Progenitor cell of endocrine pancreas (in vitro differentiated cells): ENCODE results near the gene BCL2A1. TPM values are rescaled to one million over a fixed set of nuclear protein-coding genes. Genes with fewer than 3 reads are reported as not detected.

Source experiments
- DNase-seq: peaks from one replicate; pipeline ENCODE4 v3.0.0; 2021; ENCODE audit warnings: low spot score; ENCODE audit not compliant: unreplicated experiment
- H3K27ac Mint-ChIP-seq: 2 replicates; pipeline ENCODE4 v1.8.0; 2021; ENCODE audit warnings: mild to moderate bottlenecking, moderate library complexity, mixed read lengths
- H3K27me3 Mint-ChIP-seq: 2 replicates; pipeline ENCODE4 v1.8.0; 2021; ENCODE audit warnings: mixed read lengths
- H3K36me3 Mint-ChIP-seq: 2 replicates; pipeline ENCODE4 v1.8.0; 2022; ENCODE audit warnings: mixed read lengths; ENCODE audit not compliant: insufficient read depth
- H3K4me1 Mint-ChIP-seq: 2 replicates; pipeline ENCODE4 v1.8.0; 2021; ENCODE audit warnings: low read depth, mixed read lengths
- H3K4me3 Mint-ChIP-seq: 2 replicates; pipeline ENCODE4 v1.8.0; 2021; ENCODE audit warnings: low read depth, mild to moderate bottlenecking, moderate library complexity, mixed read lengths
- H3K9me3 Mint-ChIP-seq: 2 replicates; pipeline ENCODE4 v1.8.0; 2021; ENCODE audit warnings: low read depth, mixed read lengths
- total RNA-seq: library from RNA; stranded (reverse); gene quantifications from 2 replicates; pipeline ENCODE4 v1.2.1, GENCODE V29; 2021
- TF ChIP-seq, protein P1 (sequence below): fragments of 200-600 bp; sonication (generic); IDR thresholded peaks from one replicate; pipeline ENCODE4 v1.5.0; 2021; ENCODE audit warnings: antibody characterized with exemption, mild to moderate bottlenecking; ENCODE audit not compliant: unreplicated experiment

Gene BCL2A1
- total RNA-seq, 1 donor from 2014 or later: not detected

DNA sequence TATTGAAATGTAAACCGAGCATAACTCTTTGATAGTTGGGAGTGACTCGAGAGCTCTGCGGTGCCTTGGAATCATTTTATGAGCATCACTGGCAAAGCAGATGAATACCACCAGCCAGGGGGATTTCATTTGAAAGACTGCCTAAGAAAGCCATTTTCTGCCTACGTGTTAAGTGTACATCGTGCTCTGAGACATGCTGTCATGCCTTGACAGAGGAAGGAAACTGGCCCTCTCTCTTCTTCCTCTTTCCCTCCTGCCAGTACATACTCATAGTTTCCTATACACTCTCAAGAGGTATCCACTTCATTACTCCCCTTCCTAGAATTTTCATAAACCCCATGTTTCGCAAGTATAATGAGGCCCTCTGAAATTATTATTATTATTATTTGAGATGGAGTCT lies 8.8 kb downstream of the BCL2A1 start:
- TF ChIP-seq, protein P1, sequence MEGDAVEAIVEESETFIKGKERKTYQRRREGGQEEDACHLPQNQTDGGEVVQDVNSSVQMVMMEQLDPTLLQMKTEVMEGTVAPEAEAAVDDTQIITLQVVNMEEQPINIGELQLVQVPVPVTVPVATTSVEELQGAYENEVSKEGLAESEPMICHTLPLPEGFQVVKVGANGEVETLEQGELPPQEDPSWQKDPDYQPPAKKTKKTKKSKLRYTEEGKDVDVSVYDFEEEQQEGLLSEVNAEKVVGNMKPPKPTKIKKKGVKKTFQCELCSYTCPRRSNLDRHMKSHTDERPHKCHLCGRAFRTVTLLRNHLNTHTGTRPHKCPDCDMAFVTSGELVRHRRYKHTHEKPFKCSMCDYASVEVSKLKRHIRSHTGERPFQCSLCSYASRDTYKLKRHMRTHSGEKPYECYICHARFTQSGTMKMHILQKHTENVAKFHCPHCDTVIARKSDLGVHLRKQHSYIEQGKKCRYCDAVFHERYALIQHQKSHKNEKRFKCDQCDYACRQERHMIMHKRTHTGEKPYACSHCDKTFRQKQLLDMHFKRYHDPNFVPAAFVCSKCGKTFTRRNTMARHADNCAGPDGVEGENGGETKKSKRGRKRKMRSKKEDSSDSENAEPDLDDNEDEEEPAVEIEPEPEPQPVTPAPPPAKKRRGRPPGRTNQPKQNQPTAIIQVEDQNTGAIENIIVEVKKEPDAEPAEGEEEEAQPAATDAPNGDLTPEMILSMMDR: no peak
- Mint-ChIP-seq H3K4me1 (no peaks in the 10 kb centered on the region), H3K27ac (no peak overlapping the region), H3K27me3 (no peaks in the 10 kb centered on the region), H3K4me3 (no peak overlapping the region), H3K36me3 (no peaks in the 10 kb centered on the region), H3K9me3 (no peaks in the 10 kb centered on the region)
- DNase-seq: no peak

DNA sequence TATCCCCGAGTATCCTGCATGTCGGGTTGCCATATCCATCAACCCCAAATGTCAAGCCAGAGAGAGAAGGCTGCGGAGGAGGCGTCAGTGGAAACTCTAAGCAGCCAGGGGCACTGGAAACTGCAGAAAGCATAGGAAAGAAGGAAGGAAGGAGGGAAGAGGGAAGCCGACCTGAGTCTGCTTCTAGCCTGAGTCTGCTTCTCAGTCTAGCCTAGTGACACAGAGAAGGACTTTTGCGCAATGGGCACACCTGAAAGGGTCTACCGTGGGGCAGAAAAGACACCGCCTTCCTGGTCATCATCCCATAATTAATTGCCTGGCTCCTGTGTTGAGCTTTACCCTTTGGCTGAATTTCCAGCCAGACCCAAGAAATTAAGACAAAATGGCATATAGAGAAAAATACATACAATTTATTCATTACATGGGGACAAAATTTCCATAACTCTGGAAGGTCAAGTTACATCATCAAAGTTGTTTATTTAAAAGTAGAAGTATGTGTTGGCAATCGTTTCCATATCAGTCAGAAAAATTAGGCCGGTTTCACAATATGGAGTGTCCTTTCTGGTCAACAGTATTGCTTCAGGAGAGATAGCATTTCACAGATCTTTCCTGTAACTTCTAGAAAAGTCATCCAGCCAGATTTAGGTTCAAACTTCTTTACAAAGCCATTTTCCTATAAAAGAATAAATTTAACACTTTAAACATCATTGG lies 10.3 kb downstream of the BCL2A1 start:
- TF ChIP-seq, protein P1: no peak
- H3K9me3 Mint-ChIP-seq: no peaks in the 10 kb centered on the region
- DNase-seq: no peak
- no peak overlapping the region for H3K27ac Mint-ChIP-seq
- no peaks in the 10 kb centered on the region for H3K36me3 Mint-ChIP-seq
- H3K4me3 Mint-ChIP-seq: no peak overlapping the region
- H3K4me1 Mint-ChIP-seq: peaks cover 4% of the 10 kb centered on the region
- H3K27me3 Mint-ChIP-seq: no peaks in the 10 kb centered on the region

DNA sequence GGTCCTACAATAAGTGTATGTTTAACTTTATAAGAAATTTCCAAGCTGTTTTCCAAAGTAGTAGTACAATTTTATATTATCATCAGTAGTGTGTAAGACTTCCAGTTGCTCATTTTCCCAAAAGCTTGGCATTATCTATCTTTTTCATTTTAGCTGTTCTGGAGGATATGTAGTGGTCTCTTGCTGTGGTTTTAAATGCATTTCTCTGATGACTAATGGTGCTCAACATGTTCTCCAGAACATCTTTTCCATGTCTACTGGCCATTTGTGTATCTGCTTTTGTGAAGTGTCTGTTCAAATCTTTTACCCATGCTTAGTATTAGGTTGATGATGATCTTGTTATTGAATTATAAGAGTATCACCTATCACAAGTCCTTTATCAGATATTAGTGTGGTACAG lies 13.3 kb downstream of the BCL2A1 start:
- no peaks in the 10 kb centered on the region for H3K36me3 Mint-ChIP-seq
- H3K4me1 Mint-ChIP-seq: peaks cover 4% of the 10 kb centered on the region
- DNase-seq: no peak
- H3K27me3 Mint-ChIP-seq: no peaks in the 10 kb centered on the region
- no peaks in the 10 kb centered on the region for H3K9me3 Mint-ChIP-seq
- no peak overlapping the region for H3K27ac Mint-ChIP-seq
- H3K4me3 Mint-ChIP-seq: no peak overlapping the region
- TF ChIP-seq, protein P1: no peak

DNA sequence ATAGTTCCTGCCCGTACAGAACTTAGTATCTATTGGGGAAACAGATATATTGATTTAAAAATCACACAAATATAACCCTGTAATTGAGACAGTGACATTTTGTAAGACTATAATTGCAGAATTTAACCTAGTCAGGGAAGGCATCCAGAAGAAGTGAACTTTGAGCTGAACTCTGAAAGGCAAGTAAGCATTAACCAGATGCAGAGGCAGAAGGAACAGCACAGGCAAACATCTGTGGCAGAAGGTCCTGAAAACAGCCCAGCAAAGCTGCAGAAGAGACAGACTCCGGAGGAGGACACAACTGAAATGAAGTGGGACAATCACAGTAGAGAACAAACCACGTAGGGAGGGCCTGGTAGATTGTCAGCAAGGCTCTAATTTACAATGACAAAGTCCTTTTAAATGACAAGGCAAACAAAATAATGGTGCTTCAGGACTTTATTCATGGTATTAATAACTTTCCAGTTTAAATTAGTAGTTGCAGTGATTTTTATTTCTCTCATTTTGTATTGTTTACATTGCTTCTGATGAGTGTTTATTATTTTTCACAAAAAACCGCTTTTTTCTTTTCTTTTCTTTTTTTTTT lies 14.5 kb downstream of the BCL2A1 start:
- TF ChIP-seq, protein P1: no peak
- no peak overlapping the region for H3K4me3 Mint-ChIP-seq
- H3K27ac Mint-ChIP-seq: no peak overlapping the region
- no peak for DNase-seq
- no peaks in the 10 kb centered on the region for H3K36me3 Mint-ChIP-seq
- no peaks in the 10 kb centered on the region for H3K9me3 Mint-ChIP-seq
- peaks cover 4% of the 10 kb centered on the region for H3K4me1 Mint-ChIP-seq
- no peaks in the 10 kb centered on the region for H3K27me3 Mint-ChIP-seq

DNA sequence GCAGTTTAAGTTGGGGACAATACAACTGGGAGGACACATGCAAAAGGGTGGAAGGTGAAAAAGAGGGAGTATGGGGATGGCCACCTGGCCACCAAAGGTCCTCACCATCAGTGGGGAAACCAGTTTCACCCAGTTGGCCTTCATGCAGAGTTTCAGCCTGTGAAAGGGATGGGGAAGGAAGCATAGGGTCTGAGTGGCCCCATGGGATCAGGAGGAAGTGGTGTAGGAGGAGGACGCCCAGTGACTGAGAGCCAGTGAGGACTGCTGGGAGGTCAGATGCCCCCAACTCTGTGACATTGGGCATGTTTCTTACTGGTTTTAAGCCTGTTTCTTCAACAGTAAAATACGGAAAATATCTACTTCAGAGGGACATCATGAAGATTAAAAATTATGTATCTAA lies 16.3 kb downstream of the BCL2A1 start:
- Mint-ChIP-seq H3K9me3 (no peaks in the 10 kb centered on the region), H3K4me3 (no peak overlapping the region), H3K27ac (no peak overlapping the region), H3K36me3 (no peaks in the 10 kb centered on the region), H3K4me1 (peaks cover 4% of the 10 kb centered on the region), H3K27me3 (no peaks in the 10 kb centered on the region)
- DNase-seq: no peak
- TF ChIP-seq, protein P1: no peak
